Measurements from ENCODE around the gene ABHD16B. TPM values are rescaled to one million over a fixed set of nuclear protein-coding genes. Genes with fewer than 3 reads are reported as not detected.

Gene ABHD16B
- total RNA-seq, 3 donors from 2014 or later, result not detected

- H3K4me3 ChIP-seq, result no peak overlapping the region
- no peaks in the 10 kb centered on the region for H3K9me3 ChIP-seq
- no peak for TF ChIP-seq CTCF (IDR thresholded peaks at IDR 0.05)
- H3K4me1 ChIP-seq (ENCODE audit: low read depth), result no peaks in the 10 kb centered on the region
- DNase-seq (no peak), ATAC-seq (no peak)
- intact Hi-C loops (cut with DNase I, micrococcal nuclease), result no loop called here
- peaks cover 8% of the 10 kb centered on the region for H3K36me3 ChIP-seq (ENCODE audit: low read depth)
Measured at GRCh38 chr20:63886921-63887320, 25.6 kb downstream of the ABHD16B start.

DNA sequence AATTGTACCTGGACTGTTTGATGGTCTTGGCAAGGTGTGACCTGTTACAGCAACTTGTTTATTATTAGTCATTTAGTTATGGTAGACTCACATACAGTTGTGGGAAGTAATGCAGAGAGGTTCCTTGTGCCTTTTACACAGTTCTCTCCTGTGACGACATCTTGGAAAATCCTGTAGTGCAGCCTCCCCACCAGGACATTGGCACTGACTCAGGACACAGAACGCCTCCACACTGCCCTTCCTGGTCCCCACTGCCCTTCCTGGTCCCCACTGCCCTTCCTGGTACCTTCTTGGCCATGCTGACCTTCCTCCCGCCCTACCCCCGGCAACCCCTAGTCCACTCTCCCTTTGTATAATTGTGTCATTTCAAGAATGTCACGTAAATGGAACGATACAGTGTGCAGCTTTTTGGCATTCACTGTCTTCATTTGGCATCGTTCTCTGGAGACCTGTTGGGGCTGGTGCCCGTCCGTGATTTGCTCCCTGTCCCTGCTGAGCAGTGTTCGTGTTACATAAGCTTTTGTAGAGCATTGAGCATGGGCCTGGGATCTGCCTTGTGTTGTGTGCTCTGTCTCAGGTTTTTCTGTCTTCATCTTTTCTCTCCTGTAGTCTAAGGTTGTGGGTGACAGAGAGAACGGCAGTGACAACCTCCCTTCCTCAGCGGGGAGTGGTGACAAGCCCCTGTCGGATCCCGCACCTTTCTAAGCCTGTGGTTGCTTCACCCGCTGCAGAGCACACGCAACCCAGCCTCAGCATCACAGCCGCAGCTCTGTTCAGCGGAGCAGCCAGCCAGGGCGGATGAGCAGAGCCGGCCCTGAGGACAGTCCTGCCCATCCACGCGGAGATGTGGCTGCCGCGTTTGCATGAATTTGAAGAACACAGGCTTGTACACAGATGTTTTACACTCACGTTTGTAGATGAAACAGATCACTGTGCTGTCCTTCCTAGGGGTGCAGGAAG, 28.2 kb downstream of the ABHD16B start:
- H3K4me1 ChIP-seq (ENCODE audit: low read depth), result peaks cover 6% of the 10 kb centered on the region
- no peaks in the 10 kb centered on the region for H3K9me3 ChIP-seq
- intact Hi-C loops (cut with DNase I, micrococcal nuclease), result no loop called here
- H3K4me3 ChIP-seq, result no peak overlapping the region
- ATAC-seq (peak; percentile 76), DNase-seq (no peak)
- no peak for TF ChIP-seq CTCF (IDR thresholded peaks at IDR 0.05)
- peaks cover 8% of the 10 kb centered on the region for H3K36me3 ChIP-seq (ENCODE audit: low read depth)

GRCh38 chr20:63890201-63890576, 28.9 kb downstream of the ABHD16B start:
- intact Hi-C loops (cut with DNase I, micrococcal nuclease), result no loop called here
- no peak for ATAC-seq
- no peak overlapping the region for H3K4me3 ChIP-seq
- H3K9me3 ChIP-seq, result no peaks in the 10 kb centered on the region
- peaks cover 8% of the 10 kb centered on the region for H3K36me3 ChIP-seq (ENCODE audit: low read depth)
- H3K4me1 ChIP-seq (ENCODE audit: low read depth), result peaks cover 9% of the 10 kb centered on the region
- DNase-seq, result no peak
- no peak for TF ChIP-seq CTCF (IDR thresholded peaks at IDR 0.05)

DNA sequence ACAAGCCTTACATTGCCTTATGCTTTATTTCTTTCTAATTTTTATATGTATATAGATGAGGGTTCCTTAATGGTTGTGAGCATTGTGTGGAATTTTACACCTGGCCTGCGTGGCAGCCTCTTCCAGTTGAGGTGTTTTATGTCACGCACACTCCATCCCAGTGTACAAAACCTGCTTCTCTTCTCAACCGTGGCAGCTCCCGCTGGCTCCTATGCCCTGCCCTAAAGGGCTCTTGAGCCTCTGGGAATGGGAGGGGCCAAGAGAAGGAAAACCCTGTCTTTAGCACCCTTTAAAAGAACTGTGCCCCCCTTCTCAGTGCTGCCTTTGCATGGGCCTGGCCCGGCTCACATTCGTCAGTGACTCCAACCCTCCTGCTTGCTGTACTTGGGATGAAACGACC, 29.3 kb downstream of the ABHD16B start:
- Histone ChIP-seq H3K36me3 (ENCODE audit: low read depth) (peaks cover 8% of the 10 kb centered on the region), H3K4me1 (ENCODE audit: low read depth) (peaks cover 9% of the 10 kb centered on the region), H3K4me3 (no peak overlapping the region), H3K9me3 (no peaks in the 10 kb centered on the region)
- ATAC-seq, result no peak
- DNase-seq, result no peak
- intact Hi-C loops (cut with DNase I, micrococcal nuclease), result no loop called here
- no peak for TF ChIP-seq CTCF (IDR thresholded peaks at IDR 0.05)

GRCh38 chr20:63891061-63892002, 30.0 kb downstream of the ABHD16B start:
- no peaks in the 10 kb centered on the region for H3K9me3 ChIP-seq
- no peak overlapping the region for H3K4me3 ChIP-seq
- H3K36me3 ChIP-seq (ENCODE audit: low read depth), result peaks cover 8% of the 10 kb centered on the region
- ATAC-seq, result no peak
- DNase-seq, result no peak
- intact Hi-C loops (cut with DNase I, micrococcal nuclease), result no loop called here
- no peak for TF ChIP-seq CTCF (IDR thresholded peaks at IDR 0.05)
- H3K4me1 ChIP-seq (ENCODE audit: low read depth), result peaks cover 10% of the 10 kb centered on the region

All from mucosa of descending colon (tissue), 3 donors.